SK-N-SH treated with all-trans-retinoic acid at 6 μM for 48 hours (cell line): Measurements from ENCODE around the gene SETDB1.

Experiments used
- BACH2 ChIP-seq: fragments of 250-450 bp; sonication (Bioruptor Pico); IDR thresholded peaks from 2 replicates; pipeline ENCODE4 v1.9.0; 2021; ENCODE audit warnings: mild to moderate bottlenecking, borderline replicate concordance
- CREB5 ChIP-seq: fragments of 250-450 bp; sonication (Bioruptor Pico); IDR thresholded peaks from 2 replicates; pipeline ENCODE4 v1.5.1; 2020; ENCODE audit warnings: low read depth, mild to moderate bottlenecking, moderate library complexity
- OSR1 ChIP-seq: fragments of 250-450 bp; sonication (Bioruptor Pico); IDR thresholded peaks from 2 replicates; pipeline ENCODE4 v1.8.0; 2022; ENCODE audit warnings: moderate library complexity, mild to moderate bottlenecking, inconsistent platforms
- PATZ1 ChIP-seq: fragments of 250-450 bp; sonication (Bioruptor Pico); IDR thresholded peaks from 2 replicates; pipeline ENCODE4 v1.8.0; 2020; ENCODE audit warnings: mild to moderate bottlenecking, moderate library complexity, borderline replicate concordance
- RARB ChIP-seq: fragments of 250-450 bp; sonication (Bioruptor Pico); IDR thresholded peaks from 2 replicates; pipeline ENCODE4 v1.8.0; 2021; ENCODE audit warnings: mild to moderate bottlenecking, moderate library complexity
- SNAI2 ChIP-seq: fragments of 250-450 bp; sonication (Bioruptor Pico); IDR thresholded peaks from 2 replicates; pipeline ENCODE4 v1.5.0; 2020; ENCODE audit warnings: mild to moderate bottlenecking, moderate library complexity
- TCF4 ChIP-seq: fragments of 250-450 bp; sonication (Bioruptor Pico); IDR thresholded peaks from 2 replicates; pipeline ENCODE4 v1.8.0; 2021; ENCODE audit warnings: mild to moderate bottlenecking, moderate library complexity, borderline replicate concordance
- ZC3H10 ChIP-seq: fragments of 250-450 bp; sonication (Bioruptor Pico); IDR thresholded peaks from 2 replicates; pipeline ENCODE4 v1.5.1; 2021; ENCODE audit warnings: mild to moderate bottlenecking, moderate library complexity
- ZFP3 ChIP-seq: fragments of 250-450 bp; sonication (Bioruptor Pico); IDR thresholded peaks from 2 replicates; pipeline ENCODE4 v1.5.0; 2020; ENCODE audit warnings: mild to moderate bottlenecking, moderate library complexity
- ZFP30 ChIP-seq: fragments of 450-650 bp; formaldehyde crosslinking; IDR thresholded peaks from 2 replicates; pipeline ENCODE4 v1.5.0; 2022; ENCODE audit warnings: mild to moderate bottlenecking, moderate library complexity

- TF ChIP-seq BACH2 (no peak), OSR1 (CRISPR knock-in tag) (no peak), CREB5 (no peak), ZFP3 (no peak), ZC3H10 (CRISPR knock-in tag) (no peak), ZFP30 (CRISPR knock-in tag) (no peak), SNAI2 (no peak), TCF4 (CRISPR knock-in tag) (no peak), PATZ1 (CRISPR knock-in tag) (no peak), RARB (CRISPR knock-in tag) (no peak)
Observed at GRCh38 chr1:150964164-150964489, 38.0 kb downstream of the SETDB1 start.
